ENCODE data around the gene TRAPPC10.

TRAPPC10 gene

GRCh38 chr21:43989401-43989800 lies 22.7 kb upstream of the TRAPPC10 start:
- TF ChIP-seq, protein P1, sequence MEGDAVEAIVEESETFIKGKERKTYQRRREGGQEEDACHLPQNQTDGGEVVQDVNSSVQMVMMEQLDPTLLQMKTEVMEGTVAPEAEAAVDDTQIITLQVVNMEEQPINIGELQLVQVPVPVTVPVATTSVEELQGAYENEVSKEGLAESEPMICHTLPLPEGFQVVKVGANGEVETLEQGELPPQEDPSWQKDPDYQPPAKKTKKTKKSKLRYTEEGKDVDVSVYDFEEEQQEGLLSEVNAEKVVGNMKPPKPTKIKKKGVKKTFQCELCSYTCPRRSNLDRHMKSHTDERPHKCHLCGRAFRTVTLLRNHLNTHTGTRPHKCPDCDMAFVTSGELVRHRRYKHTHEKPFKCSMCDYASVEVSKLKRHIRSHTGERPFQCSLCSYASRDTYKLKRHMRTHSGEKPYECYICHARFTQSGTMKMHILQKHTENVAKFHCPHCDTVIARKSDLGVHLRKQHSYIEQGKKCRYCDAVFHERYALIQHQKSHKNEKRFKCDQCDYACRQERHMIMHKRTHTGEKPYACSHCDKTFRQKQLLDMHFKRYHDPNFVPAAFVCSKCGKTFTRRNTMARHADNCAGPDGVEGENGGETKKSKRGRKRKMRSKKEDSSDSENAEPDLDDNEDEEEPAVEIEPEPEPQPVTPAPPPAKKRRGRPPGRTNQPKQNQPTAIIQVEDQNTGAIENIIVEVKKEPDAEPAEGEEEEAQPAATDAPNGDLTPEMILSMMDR (conservative IDR thresholded peaks at IDR 0.05; ENCODE audit: low read depth, low read length), result no peak
- H3K79me2 ChIP-seq (ENCODE audit: insufficient read depth, low read depth), result no peaks in the 10 kb centered on the region
- no peaks in the 10 kb centered on the region for H3K4me1 ChIP-seq (ENCODE audit: low read depth, poor library complexity, severe bottlenecking)
- no peaks in the 10 kb centered on the region for H3K36me3 ChIP-seq (ENCODE audit: insufficient read depth)
- no peak overlapping the region for H3K27ac ChIP-seq
- no peaks in the 10 kb centered on the region for H4K20me1 ChIP-seq (ENCODE audit: insufficient read depth)
- H3K9ac ChIP-seq, result no peak overlapping the region
- H2AFZ ChIP-seq (ENCODE audit: low read depth), result no peak overlapping the region
- no peak overlapping the region for H3K4me3 ChIP-seq (IDR thresholded peaks at IDR 0.05; ENCODE audit: insufficient read depth, low read depth, low read length)
- no peak overlapping the region for H3K4me2 ChIP-seq
- no peaks in the 10 kb centered on the region for H3K27me3 ChIP-seq (ENCODE audit: insufficient read depth, low read depth)

- no peak overlapping the region for H3K27ac ChIP-seq
- no peaks in the 10 kb centered on the region for H3K4me1 ChIP-seq (ENCODE audit: low read depth, poor library complexity, severe bottlenecking)
- no peaks in the 10 kb centered on the region for H4K20me1 ChIP-seq (ENCODE audit: insufficient read depth)
- TF ChIP-seq, protein P1 (conservative IDR thresholded peaks at IDR 0.05; ENCODE audit: low read depth, low read length), result no peak
- no peak overlapping the region for H3K4me2 ChIP-seq
- no peaks in the 10 kb centered on the region; the same call in 1 of the 2 replicates for H3K27me3 ChIP-seq (ENCODE audit: insufficient read depth, low read depth)
- no peak overlapping the region for H2AFZ ChIP-seq (ENCODE audit: low read depth)
- H3K4me3 ChIP-seq (IDR thresholded peaks at IDR 0.05; ENCODE audit: insufficient read depth, low read depth, low read length), result no peak overlapping the region
- H3K9ac ChIP-seq, result no peak overlapping the region
- no peaks in the 10 kb centered on the region for H3K36me3 ChIP-seq (ENCODE audit: insufficient read depth)
- no peaks in the 10 kb centered on the region for H3K79me2 ChIP-seq (ENCODE audit: insufficient read depth, low read depth)
Measured at GRCh38 chr21:43991447-43991991, 20.6 kb upstream of the TRAPPC10 start.

GRCh38 chr21:43992121-43992520 lies 20.0 kb upstream of the TRAPPC10 start:
- H3K9ac ChIP-seq, result no peak overlapping the region
- H3K4me2 ChIP-seq, result no peak overlapping the region
- H3K4me1 ChIP-seq (ENCODE audit: low read depth, poor library complexity, severe bottlenecking), result no peaks in the 10 kb centered on the region
- no peaks in the 10 kb centered on the region for H3K36me3 ChIP-seq (ENCODE audit: insufficient read depth)
- no peaks in the 10 kb centered on the region; the same call in 1 of the 2 replicates for H3K27me3 ChIP-seq (ENCODE audit: insufficient read depth, low read depth)
- H3K79me2 ChIP-seq (ENCODE audit: insufficient read depth, low read depth), result no peaks in the 10 kb centered on the region
- H4K20me1 ChIP-seq (ENCODE audit: insufficient read depth), result no peaks in the 10 kb centered on the region
- TF ChIP-seq, protein P1 (conservative IDR thresholded peaks at IDR 0.05; ENCODE audit: low read depth, low read length), result no peak
- no peak overlapping the region for H3K4me3 ChIP-seq (IDR thresholded peaks at IDR 0.05; ENCODE audit: insufficient read depth, low read depth, low read length)
- no peak overlapping the region for H2AFZ ChIP-seq (ENCODE audit: low read depth)
- no peak overlapping the region for H3K27ac ChIP-seq

GRCh38 chr21:43993420-43993934 lies 18.6 kb upstream of the TRAPPC10 start:
- H3K4me1 ChIP-seq (ENCODE audit: low read depth, poor library complexity, severe bottlenecking), result no peaks in the 10 kb centered on the region
- no peak overlapping the region for H3K27ac ChIP-seq
- H3K4me3 ChIP-seq (IDR thresholded peaks at IDR 0.05; ENCODE audit: insufficient read depth, low read depth, low read length), result no peak overlapping the region
- no peaks in the 10 kb centered on the region; the same call in 1 of the 2 replicates for H3K27me3 ChIP-seq (ENCODE audit: insufficient read depth, low read depth)
- no peak overlapping the region for H2AFZ ChIP-seq (ENCODE audit: low read depth)
- no peaks in the 10 kb centered on the region for H3K79me2 ChIP-seq (ENCODE audit: insufficient read depth, low read depth)
- H3K9ac ChIP-seq, result no peak overlapping the region
- H4K20me1 ChIP-seq (ENCODE audit: insufficient read depth), result no peaks in the 10 kb centered on the region
- H3K36me3 ChIP-seq (ENCODE audit: insufficient read depth), result no peaks in the 10 kb centered on the region
- no peak overlapping the region for H3K4me2 ChIP-seq
- TF ChIP-seq, protein P1 (conservative IDR thresholded peaks at IDR 0.05; ENCODE audit: low read depth, low read length), result no peak
